Body of pancreas (tissue), 4 donors: Measurements from ENCODE around the gene CKS1B. TPM values are rescaled to one million over a fixed set of nuclear protein-coding genes. Genes with fewer than 3 reads are reported as not detected.

Experiments
- ATAC-seq: fragments of 150-250 bp; one replicate; pipeline ENCODE4 v1.9.1; 2016
- DNase-seq, 4 donors: peaks; one replicate each; pipeline ENCODE4 v3.0.0-alpha.2; 2019
- H3K27ac ChIP-seq, 4 donors: fragments of 200-600 bp; sonication (generic); 1 replicate in 3 of 4; 2 replicates in 1 of 4; pipeline versions ENCODE4 v1.5.1 to v1.6.1; 2016 to 2019; ENCODE audit warnings: mild to moderate bottlenecking in 1 of 4, mixed read lengths in 1 of 4, moderate library complexity in 1 of 4
- H3K27me3 ChIP-seq, 2 donors: fragments of 200-600 bp; sonication (generic); one replicate each; pipeline ENCODE4 v1.6.0; 2016; ENCODE audit warnings: mild to moderate bottlenecking in 1 of 2
- H3K36me3 ChIP-seq, 2 donors: fragments of 200-600 bp; sonication (generic); replicated peaks in 1 of 2; 2 replicates each; pipeline ENCODE4 v1.5.1; 2016; ENCODE audit warnings: low read depth in 2 of 2; ENCODE audit not compliant: insufficient read depth in 1 of 2
- H3K4me1 ChIP-seq: fragments of 200-600 bp; sonication (generic); one replicate; pipeline ENCODE4 v1.6.0; 2016
- H3K4me3 ChIP-seq, 2 donors: fragments of 200-600 bp; sonication (generic); 1 replicate in 1 of 2; 2 replicates in 1 of 2; pipeline ENCODE4 v1.5.1; 2016 to 2019
- H3K9me3 ChIP-seq, 3 donors: fragments of 200-600 bp; sonication (generic); 1 replicate in 2 of 3; 2 replicates in 1 of 3; pipeline ENCODE4 v1.5.1; 2016
- CTCF ChIP-seq, 7 experiments: fragments of 450-650 bp in 4 of 7; fragments of 200-600 bp in 3 of 7; sonication (generic) in 3 of 7; IDR thresholded peaks; one replicate each; pipeline ENCODE4 v1.5.1; 2016 to 2019; ENCODE audit warnings: antibody characterized with exemption in 7 of 7
- POLR2A ChIP-seq, 3 donors: fragments of 450-650 bp; IDR thresholded peaks; one replicate each; pipeline ENCODE4 v1.6.1; 2016; ENCODE audit warnings: antibody characterized with exemption in 3 of 3, mild to moderate bottlenecking in 2 of 3
- WGBS, 2 donors: methylation state at CpG; one replicate each; pipeline ENCODE4 v1.1.5; 2017; 5-methylcytosine and 5-hydroxymethylcytosine counted together
- intact Hi-C: fragments of 100-400 bp; cut with DNase I; formaldehyde crosslinking; loops from one replicate; pipeline ENCODE4 v1.15.1; 2023
- total RNA-seq, 2 donors: library from RNA; depleted of rRNA; stranded (reverse); fragments of >200 nt; gene quantifications; one replicate each; pipeline ENCODE4 v1.1.0, GENCODE V29; 2016

The CKS1B gene
- total RNA-seq, 2 donors from 2014 or later, result 15.6 to 29.0 TPM

- Histone ChIP-seq H3K27me3 (no peaks in the 10 kb centered on the region), H3K27ac (peak overlapping the region in 2 of 4 donors; percentile 19 to 20), H3K36me3 (peaks cover 7 to 30% of the 10 kb centered on the region in 2 donors), H3K4me1 (peaks cover 43% of the 10 kb centered on the region), H3K9me3 (no peaks in the 10 kb centered on the region), H3K4me3 (no peak overlapping the region)
- TF ChIP-seq CTCF (IDR thresholded peaks at IDR 0.05), result no peak
- no peak for TF ChIP-seq POLR2A (IDR thresholded peaks at IDR 0.05)
- intact Hi-C loops, result no loop called here
- no peak for DNase-seq
- no peak for ATAC-seq
- 87 to 88% methylated on average over 5 of the region's 5 CpGs for WGBS, 2 donors
Measured at GRCh38 chr1:154967331-154967950, 7.0 kb upstream of the CKS1B start.

GRCh38 chr1:154968731-154969130 lies 5.8 kb upstream of the CKS1B start:
- no peak for ATAC-seq
- H3K27ac ChIP-seq, result peak overlapping the region in 2 of 4 donors; percentile 9 to 96
- TF ChIP-seq CTCF (IDR thresholded peaks at IDR 0.05) (no peak), POLR2A (IDR thresholded peaks at IDR 0.05) (no peak)
- H3K9me3 ChIP-seq, result no peaks in the 10 kb centered on the region
- intact Hi-C loops, result no loop called here
- 84 to 94% methylated on average over 3 of the region's 3 CpGs for WGBS, 2 donors
- H3K4me1 ChIP-seq, result peaks cover 42% of the 10 kb centered on the region
- no peak overlapping the region for H3K4me3 ChIP-seq
- no peaks in the 10 kb centered on the region for H3K27me3 ChIP-seq
- DNase-seq, result no peak
- H3K36me3 ChIP-seq, result peaks cover 7 to 26% of the 10 kb centered on the region in 2 donors

- H3K27me3 ChIP-seq, result no peaks in the 10 kb centered on the region
- TF ChIP-seq POLR2A (IDR thresholded peaks at IDR 0.05) (no peak), CTCF (IDR thresholded peaks at IDR 0.05) (no peak)
- H3K9me3 ChIP-seq, result no peaks in the 10 kb centered on the region
- H3K4me3 ChIP-seq, result no peak overlapping the region
- peak overlapping the region in 3 of 4 donors; percentile 96 to 98 (median 97) for H3K27ac ChIP-seq
- H3K36me3 ChIP-seq, result peaks cover 7 to 25% of the 10 kb centered on the region in 2 donors
- DNase-seq, result no peak
- ATAC-seq, result no peak
- 77 to 85% methylated on average over 5 of the region's 5 CpGs for WGBS, 2 donors
- H3K4me1 ChIP-seq, result peaks cover 42% of the 10 kb centered on the region
- intact Hi-C loops, result no loop called here
Measured at GRCh38 chr1:154969246-154969645, 5.2 kb upstream of the CKS1B start.

GRCh38 chr1:154969860-154970452 lies 4.5 kb upstream of the CKS1B start:
- ATAC-seq (no peak), DNase-seq (no peak)
- Histone ChIP-seq H3K27me3 (no peaks in the 10 kb centered on the region), H3K4me1 (peaks cover 42% of the 10 kb centered on the region), H3K27ac (peak overlapping the region in 3 of 4 donors; percentile 96 to 98 (median 97)), H3K4me3 (no peak overlapping the region), H3K36me3 (peaks cover 7 to 22% of the 10 kb centered on the region in 2 donors), H3K9me3 (no peaks in the 10 kb centered on the region)
- intact Hi-C loops, result no loop called here
- TF ChIP-seq POLR2A (IDR thresholded peaks at IDR 0.05) (no peak), CTCF (IDR thresholded peaks at IDR 0.05) (no peak)
- WGBS, 2 donors, result 44 to 47% methylated on average over 21 to 22 of the region's 22 CpGs
